DMS79 (cell line): ENCODE results near the gene MROH2A.

Experiments used
- DNase-seq: peaks from one replicate; lab custom pipeline; 2025; lab: John Stamatoyannopoulos, UW

MROH2A gene

DNA sequence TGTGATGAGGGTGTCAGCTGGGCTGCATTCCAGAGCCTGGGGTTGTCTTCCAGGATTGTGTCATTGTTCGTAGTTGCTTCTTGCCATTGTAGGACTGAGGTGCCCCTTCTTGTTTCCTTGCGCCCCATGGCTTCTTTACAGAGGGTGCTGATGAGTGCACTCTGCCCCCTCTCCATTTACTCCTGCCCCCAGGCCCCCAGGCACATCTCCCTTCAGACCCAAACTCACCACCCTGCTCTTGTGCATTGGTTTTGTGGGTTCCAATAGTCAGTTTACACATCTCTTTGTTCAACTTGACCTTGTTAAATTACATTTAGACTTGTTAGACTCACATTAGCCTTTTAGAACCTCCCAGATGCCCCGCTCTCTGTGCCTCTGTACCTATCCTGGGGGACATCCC lies 43.1 kb downstream of the MROH2A start:
- no peak for DNase-seq

DNA sequence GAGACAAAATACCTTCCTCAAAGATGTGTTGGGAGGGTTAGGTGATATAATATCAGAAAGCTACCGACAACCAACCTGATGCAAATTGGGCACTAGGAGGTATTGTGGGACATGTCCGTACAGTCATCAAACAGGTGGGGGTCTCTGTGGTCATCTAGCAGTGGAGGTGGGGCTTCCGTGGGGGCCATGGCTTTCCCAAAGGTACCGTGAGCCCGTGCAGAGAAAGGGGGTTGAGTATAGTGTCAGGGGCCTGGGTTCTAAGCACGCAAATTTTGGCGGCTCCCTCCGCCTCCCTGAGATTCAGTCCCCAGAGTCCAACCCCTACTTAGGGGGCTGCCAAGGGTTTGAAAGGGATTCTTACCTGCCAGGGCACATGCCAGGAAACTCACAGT lies 43.6 kb downstream of the MROH2A start:
- DNase-seq, result no peak

DNA sequence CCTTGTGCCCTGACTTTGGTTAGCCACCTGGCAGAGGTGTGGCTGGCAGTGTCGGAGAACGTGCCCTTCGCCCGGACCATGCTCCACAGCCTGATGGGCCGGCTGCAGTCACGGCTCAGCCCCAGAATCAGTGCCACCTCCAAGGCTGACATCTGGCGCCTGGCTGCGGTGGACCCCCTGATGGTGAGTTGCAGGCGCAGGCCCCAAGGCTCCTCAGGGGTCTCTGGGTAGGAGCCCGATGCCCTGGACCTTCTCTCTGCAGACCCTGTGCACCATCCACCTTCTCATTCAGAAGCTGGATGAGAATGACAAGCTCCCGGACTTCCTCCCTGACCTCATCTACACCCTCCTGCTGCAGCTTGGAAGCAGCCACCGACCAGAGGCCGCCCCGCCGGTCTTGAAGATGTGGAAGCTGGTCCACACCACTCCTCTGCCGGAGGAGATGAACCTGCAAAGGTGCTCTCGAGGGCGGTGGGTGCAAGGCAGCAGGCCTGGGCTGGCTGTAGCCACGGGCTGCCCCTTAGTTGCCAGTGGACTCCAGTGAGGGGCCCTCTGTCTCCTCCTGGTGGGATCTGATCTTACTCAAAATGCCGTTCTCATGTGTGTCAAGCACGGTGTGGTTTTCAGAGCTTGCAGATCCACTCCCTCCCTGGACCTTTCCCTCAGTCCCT lies 44.1 kb downstream of the MROH2A start:
- DNase-seq, result no peak

- no peak for DNase-seq
Observed at GRCh38 chr2:233822781-233823730, 44.9 kb downstream of the MROH2A start.

DNA sequence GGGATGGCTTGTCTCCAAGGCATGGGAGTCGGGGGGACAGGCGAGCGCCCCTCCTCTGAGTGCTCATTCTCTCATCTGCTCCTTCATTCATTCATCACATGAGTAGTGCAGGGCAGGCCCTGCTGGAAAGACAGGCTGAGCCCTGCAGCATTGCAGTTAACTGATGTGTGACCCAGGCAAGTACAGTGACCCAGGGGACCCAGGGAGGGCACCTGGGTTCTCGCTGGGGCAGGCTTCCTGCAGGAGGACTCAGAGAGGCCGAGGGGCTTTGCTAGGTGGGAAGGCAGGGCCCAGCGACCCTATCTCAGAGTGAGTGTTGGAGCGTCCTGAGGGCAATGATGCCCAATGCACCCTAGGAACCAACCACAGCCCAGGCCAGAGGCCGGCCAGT lies 45.6 kb downstream of the MROH2A start:
- DNase-seq, result no peak

DNA sequence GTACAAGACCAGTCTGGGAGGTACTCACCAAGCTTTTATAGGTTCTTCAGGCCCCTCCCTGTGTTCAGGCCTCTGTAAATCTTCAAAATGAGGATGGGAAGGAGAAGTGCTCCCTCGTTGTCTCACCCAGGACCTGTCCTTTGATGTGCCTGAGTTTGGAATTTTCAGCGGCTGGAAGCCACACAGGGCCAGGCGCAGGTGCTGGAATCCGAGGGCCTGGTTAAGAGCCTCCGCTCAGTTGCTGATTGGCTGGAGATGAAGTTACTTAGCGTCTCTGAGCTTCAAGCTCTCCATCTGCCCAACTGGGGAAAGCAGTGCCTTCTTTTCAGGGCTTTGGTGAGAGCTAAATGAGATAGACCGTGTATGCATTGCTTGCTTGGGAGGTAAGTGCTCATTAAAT lies 46.2 kb downstream of the MROH2A start:
- no peak for DNase-seq

DNA sequence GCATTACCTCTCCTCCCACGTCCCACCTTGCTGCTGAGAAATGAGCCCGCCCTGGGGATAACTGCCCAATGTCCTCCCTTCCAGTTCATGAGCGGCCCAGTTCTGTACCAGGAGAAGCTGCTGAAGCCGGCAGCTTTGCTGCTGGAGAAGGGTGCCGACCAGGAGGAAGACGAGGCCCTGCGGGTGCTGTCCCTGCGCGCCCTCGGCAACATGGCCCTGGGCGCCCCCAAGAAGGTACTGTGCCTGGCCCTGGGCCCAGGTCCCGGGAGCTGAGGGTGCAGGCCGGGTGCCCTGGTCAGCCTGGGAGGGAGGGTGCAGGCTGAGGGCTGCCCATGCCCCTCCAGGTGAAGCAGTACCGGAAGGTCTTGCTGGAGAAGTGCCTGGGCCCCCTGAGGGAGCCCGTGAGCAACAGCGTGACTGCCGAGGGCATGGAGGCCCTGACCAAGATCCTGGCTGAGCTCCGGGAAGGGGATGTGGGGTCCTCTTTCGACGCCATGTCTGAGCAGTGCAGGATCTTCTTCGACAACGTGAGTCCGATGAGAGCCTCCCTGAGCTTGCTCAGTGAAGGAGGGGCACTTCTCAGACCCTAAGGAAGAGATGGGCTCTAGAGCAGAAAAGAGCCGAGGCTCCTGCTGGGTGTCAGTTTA lies 50.5 kb downstream of the MROH2A start:
- DNase-seq, result no peak

- DNase-seq, result no peak
Observed at GRCh38 chr2:233829193-233830110, 51.3 kb downstream of the MROH2A start.

GRCh38 chr2:233830111-233830802 lies 52.1 kb downstream of the MROH2A start:
- DNase-seq, result no peak

GRCh38 chr2:233831011-233831721 lies 53.0 kb downstream of the MROH2A start:
- DNase-seq, result no peak

DNA sequence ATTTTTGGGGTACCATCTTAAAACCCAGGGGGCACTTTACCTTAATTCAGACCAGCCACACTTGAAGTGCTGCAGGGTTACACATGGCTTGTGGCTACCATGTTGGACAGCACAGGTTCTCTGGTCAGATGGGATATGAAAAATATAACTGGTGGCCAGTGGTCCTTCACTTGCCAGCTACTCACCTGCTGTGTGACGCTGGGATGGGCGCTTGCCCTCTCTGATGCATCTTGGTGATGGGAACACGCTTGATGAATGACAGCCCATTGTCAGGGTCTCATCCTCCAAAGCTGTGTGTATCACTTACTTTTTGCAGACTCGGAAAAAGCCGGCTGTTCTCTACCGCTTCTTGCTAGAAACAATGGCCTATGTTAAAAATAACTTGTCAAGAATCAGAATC lies 53.7 kb downstream of the MROH2A start:
- DNase-seq, result no peak

- no peak for DNase-seq
Observed at GRCh38 chr2:233832414-233832813, 54.3 kb downstream of the MROH2A start.

DNA sequence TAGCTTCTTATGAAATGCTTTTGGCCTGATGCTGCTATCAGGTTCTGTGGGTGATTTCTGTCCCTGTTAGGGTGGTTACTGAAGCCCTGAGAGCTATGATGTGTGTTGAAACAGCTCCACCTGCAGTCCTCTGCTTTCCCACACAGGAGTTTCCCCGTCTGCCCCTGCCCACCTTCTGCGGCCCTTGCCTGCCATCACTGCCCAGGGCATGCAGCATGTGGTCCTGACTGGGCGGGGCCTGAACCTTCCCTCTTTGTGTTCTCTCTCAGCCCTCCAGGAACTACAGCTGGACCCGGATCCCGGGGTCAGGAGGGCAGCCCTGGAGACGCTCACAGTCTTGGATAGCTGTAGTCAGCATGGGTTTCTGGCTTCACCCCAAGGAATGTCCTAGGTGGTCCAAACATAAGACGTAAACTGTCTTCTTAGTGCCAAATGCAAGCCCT lies 54.8 kb downstream of the MROH2A start:
- no peak for DNase-seq

- no peak for DNase-seq
Observed at GRCh38 chr2:233833345-233833744, 55.2 kb downstream of the MROH2A start.

DNA sequence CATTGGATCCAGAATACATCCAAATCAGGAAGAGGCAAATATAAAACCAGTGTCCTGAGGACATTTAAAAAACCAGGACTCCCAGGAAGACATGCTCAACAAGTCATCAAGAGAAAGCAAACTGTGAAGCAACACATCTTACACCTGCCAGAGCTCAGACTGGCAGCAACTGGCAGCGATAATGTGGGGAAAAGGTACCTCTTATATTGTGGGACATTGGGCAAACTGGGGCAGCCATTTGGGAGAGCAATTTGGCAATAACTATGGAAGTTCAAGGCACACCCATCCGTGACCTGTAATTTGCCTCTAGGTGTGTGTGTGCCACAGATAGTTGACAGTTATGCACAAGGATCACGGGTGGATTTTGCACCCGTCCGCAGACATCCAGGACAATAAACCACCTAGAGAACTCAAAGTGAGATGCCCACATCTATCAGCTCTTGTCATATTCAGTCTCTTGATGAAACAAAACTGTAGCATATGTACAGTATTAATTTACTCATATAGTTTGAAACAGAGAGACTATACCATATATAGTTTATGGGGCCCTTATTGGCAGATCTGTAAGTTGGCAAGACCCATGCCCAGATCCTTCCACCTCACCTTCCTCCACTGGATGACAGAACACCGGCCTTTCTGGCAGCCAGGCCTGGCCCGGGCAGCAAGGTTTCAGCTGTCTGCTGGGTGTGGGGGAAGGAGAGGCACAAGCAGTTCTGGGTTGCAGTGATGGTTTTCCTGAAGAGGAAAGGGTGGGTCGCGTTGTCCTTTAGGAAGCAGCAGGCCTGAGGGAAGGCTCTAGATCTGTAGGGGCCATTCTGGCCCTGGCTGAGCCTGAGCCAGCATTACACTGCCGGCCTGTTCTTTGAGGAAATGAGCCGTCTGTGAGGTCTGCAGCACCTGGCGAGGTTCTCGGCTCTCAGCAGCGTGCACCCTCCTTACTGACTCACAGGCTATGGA lies 57.4 kb downstream of the MROH2A start:
- DNase-seq, result no peak

GRCh38 chr2:233836359-233836758 lies 58.2 kb downstream of the MROH2A start:
- no peak for DNase-seq

GRCh38 chr2:233837694-233838229 lies 59.6 kb downstream of the MROH2A start:
- no peak for DNase-seq

DNA sequence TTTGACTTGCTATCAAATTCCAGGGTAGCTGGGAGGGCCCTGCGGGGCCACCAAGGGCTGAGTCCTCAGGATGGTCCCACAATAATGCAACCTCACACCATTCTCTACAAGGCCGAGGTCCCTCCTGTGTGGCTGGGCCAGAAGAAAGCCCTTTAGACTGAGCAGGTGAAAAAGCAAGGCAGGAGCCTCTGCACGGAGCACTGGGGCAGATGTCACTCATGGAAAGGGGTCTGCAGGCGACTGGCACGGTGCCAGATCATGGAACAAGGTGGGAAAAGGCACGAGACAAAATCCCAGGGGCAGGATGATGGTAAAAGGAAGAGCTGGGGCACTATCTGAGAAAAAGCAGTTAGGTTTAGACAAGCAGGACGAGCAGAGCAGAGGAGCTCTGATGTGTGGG lies 60.1 kb downstream of the MROH2A start:
- no peak for DNase-seq
